ENCODE measurements around the gene FAM219A.
A peak's percentile ranks its signal among the peaks of the same experiment; 100 is the strongest.

Gene FAM219A, protein sequence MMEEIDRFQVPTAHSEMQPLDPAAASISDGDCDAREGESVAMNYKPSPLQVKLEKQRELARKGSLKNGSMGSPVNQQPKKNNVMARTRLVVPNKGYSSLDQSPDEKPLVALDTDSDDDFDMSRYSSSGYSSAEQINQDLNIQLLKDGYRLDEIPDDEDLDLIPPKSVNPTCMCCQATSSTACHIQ
- total RNA-seq: 8.3 to 15.1 (median 14.7) reads per million in 3 donors

DNA sequence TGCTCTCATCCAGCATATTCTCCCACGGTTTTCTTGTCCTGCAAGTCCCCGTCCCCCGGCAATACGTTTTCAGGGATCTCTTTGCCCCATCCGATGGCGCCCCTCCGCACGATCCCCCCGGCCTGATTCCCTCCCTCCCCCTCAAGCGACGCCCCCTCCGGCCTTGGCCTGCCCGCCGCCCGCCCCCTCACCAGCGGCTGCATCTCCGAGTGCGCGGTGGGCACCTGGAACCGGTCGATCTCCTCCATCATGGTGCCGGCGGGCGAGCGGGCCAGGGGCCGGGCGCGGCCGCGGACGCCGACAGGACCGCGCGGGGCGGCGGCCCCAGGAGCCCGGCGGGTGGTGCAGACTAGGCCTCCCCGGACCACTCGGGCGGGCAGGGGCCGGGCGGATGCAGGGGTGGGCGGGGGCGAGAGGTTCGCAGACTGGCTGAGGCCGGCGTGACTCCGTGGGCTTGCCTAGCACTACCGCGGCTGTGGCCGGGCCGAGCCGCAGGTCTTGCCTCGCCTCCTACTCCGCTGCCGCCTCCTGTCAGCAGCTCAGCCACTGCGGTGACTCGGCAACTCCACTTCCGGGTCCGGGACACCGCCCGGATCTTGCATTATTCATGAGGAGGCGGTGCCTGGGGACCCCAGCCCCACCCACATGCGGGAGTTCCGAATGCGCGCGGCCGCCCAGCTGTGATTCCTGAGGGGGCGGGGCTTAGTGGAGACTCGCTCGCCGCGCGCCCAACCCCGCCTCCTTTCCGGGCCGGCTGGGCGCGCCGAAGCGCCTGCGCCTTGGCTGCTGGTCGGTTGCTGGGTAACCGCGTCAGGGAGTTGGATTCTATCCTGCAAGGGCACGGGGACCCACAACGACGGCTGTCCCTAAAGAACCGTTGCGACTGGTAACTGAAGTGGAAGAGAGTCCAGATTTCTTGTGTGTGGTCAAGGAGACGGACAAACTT, at the start of gene FAM219A, which contains the start of gene DNAI1:
TSS of gene FAM219A (minus strand) at position 558 of the 946 bp plus-strand sequence. CDS start at position 251, 307 bp downstream.
TSS of gene DNAI1 (plus strand) at position 793 of the 946 bp plus-strand sequence. CDS start 201 bp downstream, outside the sequence.
- Histone ChIP-seq H3K9me3 (ENCODE audit: control insufficient read depth, low read length) (no peaks in the 10 kb centered on the region), H3K4me1 (ENCODE audit: control insufficient read depth, insufficient read depth, low read length, poor library complexity, severe bottlenecking) (peaks cover 5% of the 10 kb centered on the region), H3K27ac (ENCODE audit: insufficient read depth, low read length, poor library complexity, severe bottlenecking) (no peak within 1 kb of the TSS), H3K27me3 (replicated peaks; ENCODE audit: control insufficient read depth, insufficient read depth, low read length, poor library complexity, severe bottlenecking) (no peaks in the 10 kb centered on the region), H3K4me3 (ENCODE audit: insufficient read depth, low read depth, low read length, poor library complexity, severe bottlenecking) (peak within 1 kb of the TSS; percentile 67), H3K36me3 (ENCODE audit: control insufficient read depth, insufficient read depth, low read length) (no peaks in the 10 kb centered on the region)
- peak; percentile 98 to 99 (median 99) for DNase-seq

DNA sequence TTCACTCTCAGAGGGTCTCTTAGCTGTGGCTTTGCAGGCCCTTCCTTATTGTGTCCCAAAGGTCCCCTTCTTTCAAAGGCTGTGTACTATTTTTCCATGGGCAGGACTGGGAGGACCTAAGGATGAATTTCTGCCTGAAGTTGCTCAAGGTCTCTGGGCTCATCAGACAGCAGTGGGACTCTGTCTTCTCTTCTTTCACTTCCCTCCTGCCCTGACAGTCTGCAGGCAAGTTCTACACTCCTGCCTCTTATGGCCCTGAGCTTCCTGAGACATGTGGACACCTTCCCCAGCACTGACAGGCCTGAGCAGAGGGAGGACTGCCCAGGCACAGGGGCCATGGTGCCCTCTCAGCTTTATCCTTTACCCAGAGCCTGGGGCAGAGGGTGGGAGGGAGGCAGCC, 49.6 kb upstream of the FAM219A start:
- H3K4me3 ChIP-seq (ENCODE audit: insufficient read depth, low read depth, low read length, poor library complexity, severe bottlenecking): no peak overlapping the region
- DNase-seq: no peak
- H3K27me3 ChIP-seq (replicated peaks; ENCODE audit: control insufficient read depth, insufficient read depth, low read length, poor library complexity, severe bottlenecking): no peaks in the 10 kb centered on the region
- no peak overlapping the region for H3K27ac ChIP-seq (ENCODE audit: insufficient read depth, low read length, poor library complexity, severe bottlenecking)
- H3K9me3 ChIP-seq (ENCODE audit: control insufficient read depth, low read length): no peaks in the 10 kb centered on the region
- H3K4me1 ChIP-seq (ENCODE audit: control insufficient read depth, insufficient read depth, low read length, poor library complexity, severe bottlenecking): no peaks in the 10 kb centered on the region
- H3K36me3 ChIP-seq (ENCODE audit: control insufficient read depth, insufficient read depth, low read length): no peaks in the 10 kb centered on the region

DNA sequence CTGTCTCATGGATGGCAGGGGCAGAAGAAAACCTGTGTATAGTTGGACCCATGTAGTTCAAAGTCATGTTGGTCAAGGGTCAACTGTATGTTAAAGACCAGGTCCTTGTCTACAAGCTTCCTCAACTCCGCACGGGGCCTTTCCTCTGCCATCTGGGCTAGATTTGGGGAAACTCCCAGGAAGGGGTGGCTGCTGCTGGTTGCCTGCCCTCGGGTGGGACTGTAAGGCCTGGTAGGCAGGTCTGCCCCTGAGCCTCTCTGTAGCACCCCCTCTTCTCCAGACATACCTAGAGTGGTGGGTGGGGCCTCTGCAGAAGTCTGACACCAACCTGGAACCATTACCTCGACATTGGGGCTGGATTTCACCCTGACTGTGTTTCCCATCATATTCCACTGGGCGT, 49.2 kb upstream of the FAM219A start:
- Histone ChIP-seq H3K4me1 (ENCODE audit: control insufficient read depth, insufficient read depth, low read length, poor library complexity, severe bottlenecking) (no peaks in the 10 kb centered on the region), H3K4me3 (ENCODE audit: insufficient read depth, low read depth, low read length, poor library complexity, severe bottlenecking) (no peak overlapping the region), H3K27me3 (replicated peaks; ENCODE audit: control insufficient read depth, insufficient read depth, low read length, poor library complexity, severe bottlenecking) (no peaks in the 10 kb centered on the region), H3K9me3 (ENCODE audit: control insufficient read depth, low read length) (no peaks in the 10 kb centered on the region), H3K36me3 (ENCODE audit: control insufficient read depth, insufficient read depth, low read length) (no peaks in the 10 kb centered on the region), H3K27ac (ENCODE audit: insufficient read depth, low read length, poor library complexity, severe bottlenecking) (no peak overlapping the region)
- no peak for DNase-seq

DNA sequence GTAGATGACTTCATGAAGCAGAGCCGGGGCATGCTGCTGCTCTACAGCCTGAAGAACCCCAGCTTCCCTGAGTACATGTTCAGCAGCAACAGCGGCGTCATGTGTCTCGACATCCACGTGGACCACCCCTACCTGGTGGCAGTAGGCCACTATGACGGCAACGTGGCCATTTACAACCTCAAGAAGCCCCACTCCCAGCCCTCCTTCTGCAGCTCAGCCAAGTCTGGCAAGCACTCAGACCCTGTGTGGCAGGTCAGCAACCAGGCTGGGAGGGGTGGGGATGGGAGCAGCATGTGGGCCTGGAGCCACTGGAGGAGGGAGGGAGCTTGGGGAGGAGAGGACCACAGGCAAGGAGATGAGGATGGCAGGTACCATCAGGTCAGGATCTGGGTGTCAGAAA, 48.3 kb upstream of the FAM219A start:
- no peaks in the 10 kb centered on the region for H3K27me3 ChIP-seq (replicated peaks; ENCODE audit: control insufficient read depth, insufficient read depth, low read length, poor library complexity, severe bottlenecking)
- DNase-seq: no peak
- no peaks in the 10 kb centered on the region for H3K36me3 ChIP-seq (ENCODE audit: control insufficient read depth, insufficient read depth, low read length)
- no peak overlapping the region for H3K27ac ChIP-seq (ENCODE audit: insufficient read depth, low read length, poor library complexity, severe bottlenecking)
- no peak overlapping the region for H3K4me3 ChIP-seq (ENCODE audit: insufficient read depth, low read depth, low read length, poor library complexity, severe bottlenecking)
- no peaks in the 10 kb centered on the region for H3K4me1 ChIP-seq (ENCODE audit: control insufficient read depth, insufficient read depth, low read length, poor library complexity, severe bottlenecking)
- H3K9me3 ChIP-seq (ENCODE audit: control insufficient read depth, low read length): no peaks in the 10 kb centered on the region

DNA sequence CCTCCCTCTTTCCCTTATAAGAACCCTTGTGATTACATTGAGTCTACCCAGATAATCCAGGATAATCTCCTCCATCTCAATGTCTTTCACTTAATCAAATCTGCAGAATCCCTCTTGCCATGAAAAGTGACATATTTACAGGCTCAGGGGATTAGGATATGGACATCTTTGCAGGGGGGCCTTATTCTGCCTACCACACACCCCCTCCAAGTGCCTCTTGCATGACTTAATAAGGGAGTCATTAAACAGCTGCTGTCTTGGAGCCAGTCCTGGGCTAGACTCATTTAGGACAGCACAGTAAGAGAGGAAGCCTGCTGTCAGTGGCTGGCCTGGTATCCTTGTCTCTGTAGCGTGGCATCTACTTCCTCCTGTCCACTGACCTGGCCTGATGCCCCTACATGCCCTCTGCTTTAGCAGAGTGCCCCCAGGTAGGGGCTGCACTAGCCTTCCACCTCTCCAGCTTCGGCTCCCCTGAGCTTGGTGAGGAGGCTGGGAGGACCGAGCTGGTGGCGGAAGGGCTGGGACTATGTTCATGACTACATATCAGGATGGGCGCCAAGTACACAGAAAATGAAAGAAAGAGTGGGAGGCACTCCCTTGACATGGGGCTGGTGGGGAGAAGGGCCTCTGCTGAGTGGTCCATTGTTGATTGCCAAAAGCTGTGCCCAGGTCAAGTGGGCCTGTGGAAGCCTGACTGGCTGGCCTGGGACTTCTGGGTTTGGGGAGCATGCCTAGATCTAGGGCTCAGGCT, 47.2 kb upstream of the FAM219A start:
- H3K4me3 ChIP-seq (ENCODE audit: insufficient read depth, low read depth, low read length, poor library complexity, severe bottlenecking): no peak overlapping the region
- H3K36me3 ChIP-seq (ENCODE audit: control insufficient read depth, insufficient read depth, low read length): no peaks in the 10 kb centered on the region
- DNase-seq: no peak
- no peak overlapping the region for H3K27ac ChIP-seq (ENCODE audit: insufficient read depth, low read length, poor library complexity, severe bottlenecking)
- H3K27me3 ChIP-seq (replicated peaks; ENCODE audit: control insufficient read depth, insufficient read depth, low read length, poor library complexity, severe bottlenecking): no peaks in the 10 kb centered on the region
- no peaks in the 10 kb centered on the region for H3K4me1 ChIP-seq (ENCODE audit: control insufficient read depth, insufficient read depth, low read length, poor library complexity, severe bottlenecking)
- H3K9me3 ChIP-seq (ENCODE audit: control insufficient read depth, low read length): no peaks in the 10 kb centered on the region

DNA sequence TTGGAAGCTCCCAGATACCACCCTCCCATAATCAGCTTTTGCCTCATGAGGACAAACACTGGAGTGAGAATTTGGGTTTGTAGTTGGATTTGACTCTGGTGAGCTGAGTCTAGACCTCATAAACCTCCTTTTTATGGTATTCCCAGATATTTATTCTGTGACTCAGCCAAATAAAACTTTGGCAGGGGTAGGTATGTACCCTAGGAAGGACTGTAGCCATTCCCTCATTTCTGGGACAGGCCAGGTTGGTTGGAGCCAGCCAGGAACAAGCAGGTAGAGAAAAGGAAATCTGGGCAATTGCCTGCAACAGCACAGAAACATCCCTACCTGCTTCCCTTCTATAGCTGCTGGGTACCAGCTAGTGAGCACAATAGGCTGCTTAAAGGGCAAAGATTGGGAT, 45.0 kb upstream of the FAM219A start:
- H3K36me3 ChIP-seq (ENCODE audit: control insufficient read depth, insufficient read depth, low read length): no peaks in the 10 kb centered on the region
- H3K27ac ChIP-seq (ENCODE audit: insufficient read depth, low read length, poor library complexity, severe bottlenecking): no peak overlapping the region
- DNase-seq: no peak
- H3K27me3 ChIP-seq (replicated peaks; ENCODE audit: control insufficient read depth, insufficient read depth, low read length, poor library complexity, severe bottlenecking): no peaks in the 10 kb centered on the region
- H3K4me3 ChIP-seq (ENCODE audit: insufficient read depth, low read depth, low read length, poor library complexity, severe bottlenecking): no peak overlapping the region
- no peaks in the 10 kb centered on the region for H3K4me1 ChIP-seq (ENCODE audit: control insufficient read depth, insufficient read depth, low read length, poor library complexity, severe bottlenecking)
- H3K9me3 ChIP-seq (ENCODE audit: control insufficient read depth, low read length): no peaks in the 10 kb centered on the region

DNA sequence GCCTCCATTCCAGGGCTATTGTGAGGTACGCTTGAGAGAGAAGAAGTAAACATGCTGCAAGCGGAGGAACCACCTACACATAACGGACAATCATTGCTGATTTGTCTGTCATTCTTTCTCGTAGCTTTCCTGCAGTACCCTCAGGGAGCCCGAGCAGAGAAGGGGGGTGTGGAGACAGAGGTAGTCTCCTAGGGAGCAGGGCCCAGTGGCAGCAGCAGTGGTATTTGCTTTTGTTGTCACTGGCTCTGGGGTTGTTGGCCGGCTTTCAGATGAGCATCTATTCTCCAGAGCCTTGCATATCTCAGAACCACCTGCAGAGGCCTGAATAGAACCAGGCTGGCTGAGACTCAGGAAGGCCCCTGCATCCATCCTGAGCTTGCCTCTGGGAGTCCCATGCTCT, 44.5 kb upstream of the FAM219A start:
- Histone ChIP-seq H3K9me3 (ENCODE audit: control insufficient read depth, low read length) (no peaks in the 10 kb centered on the region), H3K4me3 (ENCODE audit: insufficient read depth, low read depth, low read length, poor library complexity, severe bottlenecking) (no peak overlapping the region), H3K27ac (ENCODE audit: insufficient read depth, low read length, poor library complexity, severe bottlenecking) (no peak overlapping the region), H3K36me3 (ENCODE audit: control insufficient read depth, insufficient read depth, low read length) (no peaks in the 10 kb centered on the region), H3K4me1 (ENCODE audit: control insufficient read depth, insufficient read depth, low read length, poor library complexity, severe bottlenecking) (no peaks in the 10 kb centered on the region), H3K27me3 (replicated peaks; ENCODE audit: control insufficient read depth, insufficient read depth, low read length, poor library complexity, severe bottlenecking) (no peaks in the 10 kb centered on the region)
- DNase-seq: no peak

DNA sequence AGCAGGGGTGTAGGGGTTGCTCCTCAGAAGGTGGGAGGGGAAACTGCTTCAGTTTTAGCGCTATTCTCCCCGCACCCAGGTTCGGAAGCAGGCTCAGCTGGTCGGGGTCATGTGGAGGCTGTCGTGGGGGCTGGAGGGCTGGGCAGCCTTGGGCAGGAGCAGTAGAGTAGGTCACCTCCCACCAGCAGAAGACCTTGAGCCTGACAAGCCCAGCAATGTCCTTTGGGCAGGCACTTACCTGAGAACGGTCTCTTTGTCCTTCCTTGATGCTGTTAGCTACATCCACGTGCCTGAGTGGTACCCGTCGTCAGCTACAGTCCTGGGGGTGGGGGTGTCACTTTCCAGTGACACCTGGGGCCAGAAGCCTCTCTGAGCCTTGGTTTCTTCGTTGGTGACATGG, 44.1 kb upstream of the FAM219A start:
- H3K4me3 ChIP-seq (ENCODE audit: insufficient read depth, low read depth, low read length, poor library complexity, severe bottlenecking): no peak overlapping the region
- DNase-seq: no peak
- no peaks in the 10 kb centered on the region for H3K9me3 ChIP-seq (ENCODE audit: control insufficient read depth, low read length)
- H3K4me1 ChIP-seq (ENCODE audit: control insufficient read depth, insufficient read depth, low read length, poor library complexity, severe bottlenecking): no peaks in the 10 kb centered on the region
- H3K36me3 ChIP-seq (ENCODE audit: control insufficient read depth, insufficient read depth, low read length): no peaks in the 10 kb centered on the region
- no peak overlapping the region for H3K27ac ChIP-seq (ENCODE audit: insufficient read depth, low read length, poor library complexity, severe bottlenecking)
- no peaks in the 10 kb centered on the region for H3K27me3 ChIP-seq (replicated peaks; ENCODE audit: control insufficient read depth, insufficient read depth, low read length, poor library complexity, severe bottlenecking)

DNA sequence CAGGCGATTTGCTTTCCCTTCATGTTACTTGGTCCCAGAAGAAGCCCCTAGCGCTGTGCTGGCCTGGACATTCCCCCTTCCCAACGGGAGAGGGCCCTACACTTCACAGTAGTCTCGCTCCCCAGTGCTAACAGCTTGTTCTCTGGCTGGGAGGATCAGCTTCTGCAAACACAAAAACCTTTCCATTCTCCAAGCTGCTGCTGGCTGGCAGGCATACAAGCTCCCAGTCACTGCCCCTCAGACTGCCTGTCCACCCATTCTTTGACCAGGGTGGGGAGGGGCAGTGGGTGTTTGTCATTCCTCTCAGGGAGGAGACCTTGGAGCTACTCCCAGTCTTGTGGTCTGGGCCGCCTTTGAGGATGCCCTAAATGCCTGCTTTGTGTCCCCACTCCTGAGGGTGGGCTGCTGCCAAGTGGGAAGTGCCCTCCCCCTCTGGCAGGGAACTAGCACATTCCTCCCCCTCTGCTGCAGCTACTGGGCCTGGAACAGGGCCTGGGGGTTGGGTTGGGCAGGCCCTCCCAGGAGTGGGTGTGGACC, 43.6 kb upstream of the FAM219A start:
- Histone ChIP-seq H3K27ac (ENCODE audit: insufficient read depth, low read length, poor library complexity, severe bottlenecking) (no peak overlapping the region), H3K27me3 (replicated peaks; ENCODE audit: control insufficient read depth, insufficient read depth, low read length, poor library complexity, severe bottlenecking) (no peaks in the 10 kb centered on the region), H3K4me1 (ENCODE audit: control insufficient read depth, insufficient read depth, low read length, poor library complexity, severe bottlenecking) (no peaks in the 10 kb centered on the region), H3K4me3 (ENCODE audit: insufficient read depth, low read depth, low read length, poor library complexity, severe bottlenecking) (no peak overlapping the region), H3K36me3 (ENCODE audit: control insufficient read depth, insufficient read depth, low read length) (no peaks in the 10 kb centered on the region), H3K9me3 (ENCODE audit: control insufficient read depth, low read length) (no peaks in the 10 kb centered on the region)
- no peak for DNase-seq
